HEK293T (cell line): Measurements from ENCODE around the gene MT1F.

Experiments
- CTCF ChIA-PET: fragments of 350-600 bp; formaldehyde crosslinking; extraction: SDS; loops from one replicate; lab custom pipeline; 2021; ENCODE audit warnings: antibody characterized with exemption, inconsistent platforms; lab: Yijun Ruan, JAX
- POLR2A ChIA-PET: fragments of 350-600 bp; formaldehyde crosslinking; extraction: SDS; loops from one replicate; lab custom pipeline; 2020; ENCODE audit warnings: antibody characterized with exemption, inconsistent platforms; lab: Yijun Ruan, JAX
- DNase-seq: peaks from one replicate; pipeline ENCODE4 v3.0.0; 2012; ENCODE audit warnings: mixed read lengths; ENCODE audit errors: extremely low spot score
- ARNT ChIP-seq: fragments of 450-650 bp; IDR thresholded peaks from 2 replicates; pipeline ENCODE4 v1.6.1; 2017; ENCODE audit warnings: mild to moderate bottlenecking
- BHLHE40 ChIP-seq: fragments of 450-650 bp; IDR thresholded peaks from 2 replicates; pipeline ENCODE4 v1.6.1; 2016; ENCODE audit warnings: mild to moderate bottlenecking, moderate library complexity, borderline replicate concordance
- CTBP1 ChIP-seq: fragments of 450-650 bp; IDR thresholded peaks from 2 replicates; pipeline ENCODE4 v1.6.1; 2016; ENCODE audit warnings: borderline replicate concordance
- ELF4 ChIP-seq: fragments of 450-650 bp; IDR thresholded peaks from 2 replicates; pipeline ENCODE4 v1.6.1; 2017; ENCODE audit warnings: antibody characterized with exemption
- FOXA1 ChIP-seq: fragments of 450-650 bp; IDR thresholded peaks from 2 replicates; pipeline ENCODE4 v1.6.1; 2016; ENCODE audit warnings: mild to moderate bottlenecking
- FOXK2 ChIP-seq: fragments of 450-650 bp; IDR thresholded peaks from 2 replicates; pipeline ENCODE4 v1.6.1; 2016; ENCODE audit warnings: mild to moderate bottlenecking
- FOXM1 ChIP-seq: fragments of 450-650 bp; IDR thresholded peaks from 2 replicates; pipeline ENCODE4 v1.6.1; 2017; ENCODE audit warnings: mild to moderate bottlenecking, borderline replicate concordance
- HDGF ChIP-seq: fragments of 450-650 bp; IDR thresholded peaks from 2 replicates; pipeline ENCODE4 v1.6.1; 2017; ENCODE audit warnings: antibody characterized with exemption, borderline replicate concordance
- L3MBTL2 ChIP-seq: fragments of 450-650 bp; conservative IDR thresholded peaks from 2 replicates; pipeline ENCODE4 v1.6.1; 2016; ENCODE audit warnings: mild to moderate bottlenecking
- LEF1 ChIP-seq: fragments of 450-650 bp; IDR thresholded peaks from 2 replicates; pipeline ENCODE4 v1.6.1; 2017; ENCODE audit warnings: mild to moderate bottlenecking, borderline replicate concordance
- NFRKB ChIP-seq: fragments of 450-650 bp; IDR thresholded peaks from 2 replicates; pipeline ENCODE4 v1.6.1; 2016; ENCODE audit warnings: mild to moderate bottlenecking, moderate library complexity
- PKNOX1 ChIP-seq: fragments of 450-650 bp; IDR thresholded peaks from 2 replicates; pipeline ENCODE4 v1.6.1; 2016
- SP1 ChIP-seq: fragments of 450-650 bp; IDR thresholded peaks from 2 replicates; pipeline ENCODE4 v1.6.1; 2017
- SUZ12 ChIP-seq: fragments of 450-650 bp; IDR thresholded peaks from 2 replicates; pipeline ENCODE4 v1.6.1; 2016; ENCODE audit warnings: mild to moderate bottlenecking
- TARDBP ChIP-seq: fragments of 450-650 bp; IDR thresholded peaks from 2 replicates; pipeline ENCODE4 v1.6.1; 2016
- ZNF384 ChIP-seq: fragments of 450-650 bp; IDR thresholded peaks from 2 replicates; pipeline ENCODE4 v1.6.1; 2016

Gene MT1F

GRCh38 chr16:56688762-56689161 lies 31.0 kb downstream of the MT1F start:
- TF ChIP-seq L3MBTL2 (no peak), ARNT (no peak), LEF1 (no peak), FOXK2 (no peak), HDGF (no peak), PKNOX1 (no peak), BHLHE40 (no peak), ZNF384 (no peak), CTBP1 (no peak), SP1 (no peak), FOXA1 (no peak), SUZ12 (no peak)
- DNase-seq: no peak
- ChIA-PET CTCF (no interaction called here), POLR2A (no interaction called here)

- POLR2A ChIA-PET: no interaction called here
- TF ChIP-seq FOXA1: no peak
- no peak for TF ChIP-seq LEF1
- no peak for TF ChIP-seq BHLHE40
- TF ChIP-seq ELF4: no peak
- TF ChIP-seq ZNF384: no peak
- no peak for TF ChIP-seq FOXK2
- no peak for TF ChIP-seq ARNT
- TF ChIP-seq SP1: no peak
- no peak for TF ChIP-seq CTBP1
- TF ChIP-seq PKNOX1: no peak
- CTCF ChIA-PET: no interaction called here
- no peak for DNase-seq
Observed at GRCh38 chr16:56689171-56689570, 31.4 kb downstream of the MT1F start.

- no peak for DNase-seq
- ChIA-PET CTCF (no interaction called here), POLR2A (no interaction called here)
- no peak for TF ChIP-seq TARDBP
- TF ChIP-seq ELF4: no peak
- TF ChIP-seq FOXK2: no peak
- TF ChIP-seq ARNT: no peak
- no peak for TF ChIP-seq ZNF384
- no peak for TF ChIP-seq LEF1
- no peak for TF ChIP-seq CTBP1
- no peak for TF ChIP-seq FOXM1
- TF ChIP-seq SUZ12: no peak
- TF ChIP-seq FOXA1: no peak
- no peak for TF ChIP-seq HDGF
- TF ChIP-seq NFRKB: no peak
- no peak for TF ChIP-seq PKNOX1
- TF ChIP-seq SP1: no peak
- TF ChIP-seq BHLHE40: no peak
- no peak for TF ChIP-seq L3MBTL2
Observed at GRCh38 chr16:56690420-56691122, 32.8 kb downstream of the MT1F start.

GRCh38 chr16:56691885-56692284 lies 34.1 kb downstream of the MT1F start:
- no peak for TF ChIP-seq ZNF384
- TF ChIP-seq NFRKB: no peak
- no peak for TF ChIP-seq FOXA1
- TF ChIP-seq PKNOX1: no peak
- TF ChIP-seq SP1: no peak
- TF ChIP-seq L3MBTL2: no peak
- TF ChIP-seq FOXK2: no peak
- no peak for TF ChIP-seq TARDBP
- ChIA-PET CTCF (no interaction called here), POLR2A (no interaction called here)
- DNase-seq: no peak

GRCh38 chr16:56695246-56695645 lies 37.5 kb downstream of the MT1F start:
- ChIA-PET CTCF (no interaction called here), POLR2A (no interaction called here)
- TF ChIP-seq ZNF384: no peak
- no peak for TF ChIP-seq FOXK2
- TF ChIP-seq FOXA1: no peak
- TF ChIP-seq FOXM1: no peak
- TF ChIP-seq HDGF: no peak
- TF ChIP-seq SUZ12: no peak
- no peak for TF ChIP-seq ARNT
- TF ChIP-seq ELF4: no peak
- no peak for TF ChIP-seq SP1
- no peak for DNase-seq

- POLR2A ChIA-PET: no interaction called here
- TF ChIP-seq ELF4 (no peak), TARDBP (no peak), ZNF384 (no peak), PKNOX1 (no peak), ARNT (no peak), HDGF (no peak), SP1 (no peak), L3MBTL2 (no peak)
- CTCF ChIA-PET: no interaction called here
- no peak for DNase-seq
Observed at GRCh38 chr16:56697456-56698155, 39.8 kb downstream of the MT1F start.
